Stomach (tissue), 9 donors: ENCODE data around the gene CERS6. TPM values are rescaled to one million over a fixed set of nuclear protein-coding genes. Genes with fewer than 3 reads are reported as not detected.

Experiments
- DNase-seq, 2 donors: peaks; one replicate each; pipeline versions ENCODE4 v3.0.0 to v3.0.0-alpha.2; 2013 to 2019
- H3K27ac ChIP-seq, 5 donors: fragments of 200-600 bp in 4 of 5; sonication (generic) in 4 of 5; one replicate each; pipeline ENCODE4 v1.5.1; 2013 to 2019; ENCODE audit warnings: mild to moderate bottlenecking in 1 of 5, moderate library complexity in 1 of 5
- H3K27me3 ChIP-seq, 3 donors: fragments of 200-600 bp; sonication (generic); one replicate each; pipeline ENCODE4 v1.5.1; 2017 to 2019; ENCODE audit warnings: mixed run types in 1 of 3
- H3K36me3 ChIP-seq, 4 donors: fragments of 200-600 bp; sonication (generic); 1 replicate in 3 of 4; 2 replicates in 1 of 4; pipeline ENCODE4 v1.5.1; 2016 to 2019
- H3K4me1 ChIP-seq, 4 donors: fragments of 200-600 bp; sonication (generic); one replicate each; pipeline ENCODE4 v1.5.1; 2016 to 2019
- H3K4me3 ChIP-seq, 4 donors: fragments of 200-600 bp; sonication (generic) in 3 of 4; one replicate each; pipeline ENCODE4 v1.5.1; 2016 to 2019; ENCODE audit warnings: mild to moderate bottlenecking in 1 of 4
- H3K9me3 ChIP-seq, 4 donors: fragments of 200-600 bp; sonication (generic); one replicate each; pipeline ENCODE4 v1.5.1; 2016 to 2019
- EP300 ChIP-seq: sonication (generic); formaldehyde crosslinking; IDR thresholded peaks from one replicate; pipeline ENCODE4 v1.6.1; 2017; ENCODE audit warnings: antibody characterized with exemption
- POLR2A ChIP-seq, 4 donors: fragments of 450-650 bp; IDR thresholded peaks; one replicate each; pipeline ENCODE4 v1.6.1; 2016; ENCODE audit warnings: antibody characterized with exemption in 4 of 4, control low read depth in 2 of 4, mild to moderate bottlenecking in 1 of 4, moderate library complexity in 1 of 4
- POLR2AphosphoS5 ChIP-seq, 3 donors: sonication (generic); formaldehyde crosslinking; IDR thresholded peaks; one replicate each; pipeline ENCODE4 v1.6.1; 2016; ENCODE audit warnings: antibody characterized with exemption in 3 of 3
- WGBS, 5 donors: extraction: QIAGEN DNeasy Blood & Tissue Kit in 3 of 5; methylation state at CpG; one replicate each; pipeline versions ENCODE4 v1.1.5 to v1.1.7; 2013 to 2018; 5-methylcytosine and 5-hydroxymethylcytosine counted together
- intact Hi-C: fragments of 100-400 bp; cut with DNase I; formaldehyde crosslinking; loops from one replicate; pipeline ENCODE4 v1.15.1; 2023; ENCODE audit warnings: low total_unique reads
- polyA plus RNA-seq, 3 donors: library from polyadenylated mRNA; stranded (reverse); fragments of 200-250 nt; gene quantifications; one replicate each; pipeline ENCODE4 v1.2.3, GENCODE V29; 2013
- total RNA-seq, 5 donors: library from RNA; depleted of rRNA; stranded (reverse); fragments of >200 nt; gene quantifications; one replicate each; pipeline versions ENCODE4 v1.1.0 to v1.2.3, GENCODE V29; 2014 to 2016
- TF ChIP-seq, protein P1 (sequence below), 7 experiments: fragments of 450-650 bp in 4 of 7; fragments of 200-600 bp in 3 of 7; sonication (generic) in 3 of 7; IDR thresholded peaks; one replicate each; pipeline ENCODE4 v1.5.1; 2016 to 2019; ENCODE audit warnings: antibody characterized with exemption in 7 of 7, control low read depth in 2 of 7, mild to moderate bottlenecking in 1 of 7
- donor health status: healthy with polysubstance abuse.
- donor health status: Bipolar disorder and iron deficiency.
- donor health status: healthy.

CERS6 gene
- total and polyA plus RNA-seq, 8 donors = 4.0 to 102 (median 53.2) TPM

DNA sequence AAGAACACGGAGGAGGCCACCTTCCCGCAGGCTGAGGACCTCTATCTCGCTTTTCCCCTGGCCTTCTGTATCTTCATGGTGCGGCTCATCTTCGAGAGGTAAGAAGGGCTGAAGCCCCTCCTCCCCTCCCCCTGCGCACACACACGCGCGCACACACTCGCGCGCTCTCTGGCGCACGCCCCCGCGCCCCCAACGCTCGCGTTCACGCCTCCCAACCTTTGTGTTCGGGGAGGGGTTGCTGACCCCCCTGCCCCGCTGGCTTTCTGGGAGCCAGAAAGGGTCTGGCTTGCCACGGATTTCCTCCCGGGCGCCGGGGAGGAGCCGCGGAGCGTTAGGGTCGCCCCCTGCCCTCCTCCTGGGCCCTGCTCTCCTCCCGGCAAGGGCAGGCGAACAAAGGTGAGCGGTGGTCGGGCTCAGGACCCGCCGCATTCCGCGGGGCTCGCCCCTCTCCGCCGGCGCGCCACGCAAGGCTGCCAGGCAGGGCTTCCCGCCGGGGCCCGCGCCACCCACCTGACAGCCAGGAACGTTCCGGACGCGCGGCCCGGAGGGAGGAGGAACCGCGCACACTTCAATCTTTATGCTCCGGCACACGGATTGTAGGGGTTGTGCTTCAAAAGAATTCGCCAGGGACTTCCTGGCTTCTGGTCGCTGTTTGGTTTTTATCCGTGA is 583 bp downstream of the CERS6 start:
- TF ChIP-seq, protein P1, sequence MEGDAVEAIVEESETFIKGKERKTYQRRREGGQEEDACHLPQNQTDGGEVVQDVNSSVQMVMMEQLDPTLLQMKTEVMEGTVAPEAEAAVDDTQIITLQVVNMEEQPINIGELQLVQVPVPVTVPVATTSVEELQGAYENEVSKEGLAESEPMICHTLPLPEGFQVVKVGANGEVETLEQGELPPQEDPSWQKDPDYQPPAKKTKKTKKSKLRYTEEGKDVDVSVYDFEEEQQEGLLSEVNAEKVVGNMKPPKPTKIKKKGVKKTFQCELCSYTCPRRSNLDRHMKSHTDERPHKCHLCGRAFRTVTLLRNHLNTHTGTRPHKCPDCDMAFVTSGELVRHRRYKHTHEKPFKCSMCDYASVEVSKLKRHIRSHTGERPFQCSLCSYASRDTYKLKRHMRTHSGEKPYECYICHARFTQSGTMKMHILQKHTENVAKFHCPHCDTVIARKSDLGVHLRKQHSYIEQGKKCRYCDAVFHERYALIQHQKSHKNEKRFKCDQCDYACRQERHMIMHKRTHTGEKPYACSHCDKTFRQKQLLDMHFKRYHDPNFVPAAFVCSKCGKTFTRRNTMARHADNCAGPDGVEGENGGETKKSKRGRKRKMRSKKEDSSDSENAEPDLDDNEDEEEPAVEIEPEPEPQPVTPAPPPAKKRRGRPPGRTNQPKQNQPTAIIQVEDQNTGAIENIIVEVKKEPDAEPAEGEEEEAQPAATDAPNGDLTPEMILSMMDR (IDR thresholded peaks at IDR 0.05) = no peak
- TF ChIP-seq POLR2A (IDR thresholded peaks at IDR 0.05) (no peak), POLR2AphosphoS5 (IDR thresholded peaks at IDR 0.05) (no peak), EP300 (no peak)
- Histone ChIP-seq H3K9me3 (no peaks in the 10 kb centered on the region), H3K4me3 (peak overlapping the region; percentile 76 to 95 (median 94)), H3K27ac (peak overlapping the region; percentile 87 to 96 (median 90)), H3K36me3 (no peaks in the 10 kb centered on the region), H3K27me3 (no peaks in the 10 kb centered on the region), H3K4me1 (peaks cover 13 to 49% (median 31%) of the 10 kb centered on the region in 4 donors)
- WGBS, 5 donors = 0 to 1% (median 1%) methylated on average over 48 to 61 of the region's 61 CpGs
- intact Hi-C loops = no loop called here
- DNase-seq = peak; percentile 49 to 82

DNA sequence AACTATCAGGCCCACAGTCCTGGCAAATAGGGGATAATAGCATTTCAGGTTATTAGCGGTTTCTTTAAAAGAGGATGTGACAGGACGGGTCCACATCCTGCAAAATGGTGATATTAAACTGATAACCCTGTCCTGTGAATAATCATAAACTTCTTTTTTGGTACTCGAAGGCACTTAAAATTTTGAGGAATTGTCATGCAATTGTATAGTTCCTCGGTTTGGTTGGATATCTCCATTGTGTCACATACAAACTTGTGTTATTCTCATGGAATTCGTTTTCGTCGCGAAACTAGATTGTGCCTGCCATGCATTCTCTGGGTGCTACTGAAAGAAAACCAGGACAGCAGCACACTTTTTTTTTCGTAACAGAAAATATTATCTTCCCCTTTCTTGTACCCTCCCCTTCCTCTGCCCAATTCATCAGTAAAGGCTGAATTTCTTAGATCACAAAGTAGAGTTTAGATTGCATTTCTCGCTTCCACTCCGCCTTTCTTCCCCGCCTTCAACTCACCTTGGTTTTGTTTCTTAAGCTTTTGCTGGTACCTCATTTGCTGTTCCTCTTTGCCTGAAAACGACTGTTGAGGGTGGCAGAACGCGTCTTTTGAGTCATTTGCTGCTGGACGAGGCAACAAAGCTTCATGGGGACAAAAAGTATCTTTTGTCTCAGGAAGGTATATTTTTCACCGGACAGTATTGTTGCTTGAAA is 1.3 kb downstream of the CERS6 start:
- TF ChIP-seq, protein P1 (IDR thresholded peaks at IDR 0.05) = no peak
- TF ChIP-seq POLR2A (IDR thresholded peaks at IDR 0.05) (no peak), EP300 (no peak), POLR2AphosphoS5 (IDR thresholded peaks at IDR 0.05) (no peak)
- WGBS, 5 donors = 6 to 11% (median 9%) methylated on average over 17 of the region's 17 CpGs
- Histone ChIP-seq H3K4me1 (peaks cover 13 to 53% (median 33%) of the 10 kb centered on the region in 4 donors), H3K9me3 (no peaks in the 10 kb centered on the region), H3K27me3 (no peaks in the 10 kb centered on the region), H3K4me3 (peak overlapping the region; percentile 76 to 95 (median 94)), H3K27ac (peak overlapping the region; percentile 87 to 96 (median 90)), H3K36me3 (no peaks in the 10 kb centered on the region)
- DNase-seq = peak in 1 of 2 donors; percentile 35
- intact Hi-C loops = no loop called here

DNA sequence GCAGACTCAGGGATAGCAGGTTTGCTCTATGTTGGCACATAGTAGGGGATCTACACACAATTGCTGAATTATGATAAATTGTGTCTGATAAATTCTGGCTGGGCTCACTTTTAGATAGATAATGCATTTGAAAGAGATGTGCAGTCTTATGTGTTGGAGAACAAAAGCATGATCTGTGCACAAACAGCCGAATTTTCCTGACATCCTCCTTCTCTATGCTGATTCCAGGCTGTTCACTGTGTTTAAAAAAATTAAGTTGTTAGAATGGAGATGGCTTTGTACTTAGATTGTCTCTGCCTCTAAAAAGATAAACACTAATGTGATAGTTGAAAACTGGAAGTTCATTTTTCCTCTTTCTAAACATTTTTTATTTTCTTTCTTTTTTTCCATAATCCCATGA is 2.1 kb downstream of the CERS6 start:
- no peaks in the 10 kb centered on the region for H3K36me3 ChIP-seq
- H3K9me3 ChIP-seq = no peaks in the 10 kb centered on the region
- no peak for TF ChIP-seq POLR2AphosphoS5 (IDR thresholded peaks at IDR 0.05)
- TF ChIP-seq, protein P1 (IDR thresholded peaks at IDR 0.05) = no peak
- TF ChIP-seq POLR2A (IDR thresholded peaks at IDR 0.05) = no peak
- TF ChIP-seq EP300 = no peak
- H3K4me1 ChIP-seq = peaks cover 13 to 53% (median 33%) of the 10 kb centered on the region in 4 donors
- DNase-seq = no peak
- intact Hi-C loops = no loop called here
- no peaks in the 10 kb centered on the region for H3K27me3 ChIP-seq
- peak overlapping the region in 3 of 5 donors; percentile 87 to 96 (median 90) for H3K27ac ChIP-seq
- 0 to 21% (median 13%) methylated on average over 1 of the region's 1 CpG for WGBS, 5 donors
- H3K4me3 ChIP-seq = peak overlapping the region; percentile 76 to 95 (median 94)

DNA sequence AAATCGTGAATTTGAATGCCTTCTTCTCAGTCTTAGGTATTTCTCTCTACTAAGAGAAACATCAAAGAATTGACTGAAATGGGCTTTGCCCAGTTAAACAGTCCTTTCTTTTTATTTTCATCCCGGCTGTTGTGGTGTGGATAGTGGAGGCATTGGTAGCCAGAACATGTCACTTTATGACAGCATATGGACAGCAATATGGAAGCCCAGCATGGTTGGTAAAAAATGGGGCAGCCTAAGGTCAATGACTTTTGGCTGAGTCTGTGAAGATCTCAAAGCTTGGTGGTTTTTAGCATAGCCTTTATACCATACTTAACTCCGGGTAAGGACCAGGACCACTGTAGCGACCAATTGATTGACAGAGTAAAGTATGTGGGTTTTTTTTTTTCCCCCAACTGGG is 3.2 kb downstream of the CERS6 start:
- intact Hi-C loops = no loop called here

More for the DNA sequence above, 3.2 kb downstream of the CERS6 start:
- TF ChIP-seq POLR2A (IDR thresholded peaks at IDR 0.05) (no peak), POLR2AphosphoS5 (IDR thresholded peaks at IDR 0.05) (no peak), EP300 (no peak)
- TF ChIP-seq, protein P1 (IDR thresholded peaks at IDR 0.05) = no peak
- Histone ChIP-seq H3K4me1 (peaks cover 13 to 53% (median 34%) of the 10 kb centered on the region in 4 donors), H3K4me3 (peak overlapping the region in 2 of 4 donors; percentile 15 to 76), H3K36me3 (no peaks in the 10 kb centered on the region), H3K27me3 (no peaks in the 10 kb centered on the region), H3K27ac (peak overlapping the region in 2 of 5 donors; percentile 42 to 96), H3K9me3 (no peaks in the 10 kb centered on the region)
- DNase-seq = no peak
- 74 to 87% (median 82%) methylated on average over 4 of the region's 4 CpGs for WGBS, 5 donors
